ENCODE measurements around the gene EIF3A.
"Not testable (repeated sequence)": the region's sequence is repeated elsewhere in the genome, so short reads cannot be mapped to it uniquely, and the experiment has no call there.

Gene EIF3A

DNA sequence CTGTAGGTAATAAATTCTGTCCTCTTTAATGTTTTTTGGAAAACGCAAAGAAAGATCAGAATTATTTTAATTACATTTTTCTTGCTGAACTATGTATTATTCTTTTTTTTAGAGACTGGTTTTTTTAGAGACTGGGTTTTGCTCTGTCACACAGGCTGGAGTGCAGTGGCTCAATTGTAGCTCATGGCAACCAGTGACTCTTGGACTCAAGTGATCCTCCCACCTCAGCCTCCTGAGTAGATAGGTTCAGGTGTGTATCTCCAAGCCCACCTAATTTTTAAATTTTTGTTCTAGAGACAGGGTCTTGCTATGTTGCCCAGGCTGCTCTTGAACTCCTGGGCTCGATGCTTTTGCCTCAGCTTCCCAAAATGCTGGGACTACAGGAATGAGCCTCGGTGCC, 18.0 kb upstream of the EIF3A start:
- ChIA-PET POLR2A (no interaction called here), CTCF (interaction anchor here (0.6 kb wide), 1 partner anchor 66 kb away, joined by 3 read pairs; no protein-coding TSS in a partner anchor)
- Histone ChIP-seq H3K9me3 (ENCODE audit: control insufficient read depth, insufficient read depth, low read depth, low read length) (no peaks in the 10 kb centered on the region), H3K27ac (ENCODE audit: extremely low read depth, low read depth, low read length) (no peak overlapping the region), H3K4me3 (ENCODE audit: low read depth, low read length) (no peak overlapping the region), H3K4me1 (ENCODE audit: control insufficient read depth, insufficient read depth, low read length) (no peaks in the 10 kb centered on the region), H3K36me3 (ENCODE audit: control insufficient read depth in 2 of 2, insufficient read depth in 1 of 2, low read length in 2 of 2) (no peaks in the 10 kb centered on the region)
- TF ChIP-seq ZNF423 (tag by site-specific recombination; IDR thresholded peaks at IDR 0.05) (no peak), ZEB2 (tag by site-specific recombination; IDR thresholded peaks at IDR 0.05) (no peak), ZNF350 (tag by site-specific recombination; IDR thresholded peaks at IDR 0.05) (no peak), RBAK (tag by site-specific recombination; IDR thresholded peaks at IDR 0.05) (no peak), ZNF501 (tag by site-specific recombination; IDR thresholded peaks at IDR 0.05) (no peak), ZNF10 (tag by site-specific recombination; IDR thresholded peaks at IDR 0.05) (no peak), ZFP37 (tag by site-specific recombination; IDR thresholded peaks at IDR 0.05) (no peak), ZNF174 (tag by site-specific recombination; IDR thresholded peaks at IDR 0.05) (no peak), GLI4 (tag by site-specific recombination; IDR thresholded peaks at IDR 0.05) (no peak), TRIM28 (IDR thresholded peaks at IDR 0.05; ENCODE audit: borderline replicate concordance, low read length) (no peak), ZNF169 (tag by site-specific recombination; IDR thresholded peaks at IDR 0.05) (no peak), ZBTB11 (tag by site-specific recombination; conservative IDR thresholded peaks at IDR 0.05; ENCODE audit: low read depth) (no peak), ZBTB49 (tag by site-specific recombination; IDR thresholded peaks at IDR 0.05; ENCODE audit: low read depth) (no peak), ZBTB6 (tag by site-specific recombination; IDR thresholded peaks at IDR 0.05) (no peak), HOXD13 (CRISPR knock-in tag; IDR thresholded peaks at IDR 0.05; ENCODE audit: borderline replicate concordance) (no peak), YY1 (tag by site-specific recombination; IDR thresholded peaks at IDR 0.05) (no peak)
- TF ChIP-seq, protein P1, sequence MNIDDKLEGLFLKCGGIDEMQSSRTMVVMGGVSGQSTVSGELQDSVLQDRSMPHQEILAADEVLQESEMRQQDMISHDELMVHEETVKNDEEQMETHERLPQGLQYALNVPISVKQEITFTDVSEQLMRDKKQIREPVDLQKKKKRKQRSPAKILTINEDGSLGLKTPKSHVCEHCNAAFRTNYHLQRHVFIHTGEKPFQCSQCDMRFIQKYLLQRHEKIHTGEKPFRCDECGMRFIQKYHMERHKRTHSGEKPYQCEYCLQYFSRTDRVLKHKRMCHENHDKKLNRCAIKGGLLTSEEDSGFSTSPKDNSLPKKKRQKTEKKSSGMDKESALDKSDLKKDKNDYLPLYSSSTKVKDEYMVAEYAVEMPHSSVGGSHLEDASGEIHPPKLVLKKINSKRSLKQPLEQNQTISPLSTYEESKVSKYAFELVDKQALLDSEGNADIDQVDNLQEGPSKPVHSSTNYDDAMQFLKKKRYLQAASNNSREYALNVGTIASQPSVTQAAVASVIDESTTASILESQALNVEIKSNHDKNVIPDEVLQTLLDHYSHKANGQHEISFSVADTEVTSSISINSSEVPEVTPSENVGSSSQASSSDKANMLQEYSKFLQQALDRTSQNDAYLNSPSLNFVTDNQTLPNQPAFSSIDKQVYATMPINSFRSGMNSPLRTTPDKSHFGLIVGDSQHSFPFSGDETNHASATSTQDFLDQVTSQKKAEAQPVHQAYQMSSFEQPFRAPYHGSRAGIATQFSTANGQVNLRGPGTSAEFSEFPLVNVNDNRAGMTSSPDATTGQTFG (tag by site-specific recombination; IDR thresholded peaks at IDR 0.05; ENCODE audit: borderline replicate concordance), result no peak
- TF ChIP-seq, protein P2, sequence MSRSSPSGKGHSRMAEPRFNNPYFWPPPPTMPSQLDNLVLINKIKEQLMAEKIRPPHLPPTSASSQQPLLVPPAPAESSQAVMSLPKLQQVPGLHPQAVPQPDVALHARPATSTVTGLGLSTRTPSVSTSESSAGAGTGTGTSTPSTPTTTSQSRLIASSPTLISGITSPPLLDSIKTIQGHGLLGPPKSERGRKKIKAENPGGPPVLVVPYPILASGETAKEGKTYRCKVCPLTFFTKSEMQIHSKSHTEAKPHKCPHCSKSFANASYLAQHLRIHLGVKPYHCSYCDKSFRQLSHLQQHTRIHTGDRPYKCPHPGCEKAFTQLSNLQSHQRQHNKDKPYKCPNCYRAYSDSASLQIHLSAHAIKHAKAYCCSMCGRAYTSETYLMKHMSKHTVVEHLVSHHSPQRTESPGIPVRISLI (tag by site-specific recombination; IDR thresholded peaks at IDR 0.05), result no peak

GRCh38 chr10:119096641-119097415, 16.2 kb upstream of the EIF3A start:
- POLR2A ChIA-PET; CTCF ChIA-PET; H3K27ac ChIP-seq (ENCODE audit: extremely low read depth, low read depth, low read length); H3K4me3 ChIP-seq (ENCODE audit: low read depth, low read length); H3K36me3 ChIP-seq (ENCODE audit: control insufficient read depth in 2 of 2, insufficient read depth in 1 of 2, low read length in 2 of 2); H3K4me1 ChIP-seq (ENCODE audit: control insufficient read depth, insufficient read depth, low read length); H3K9me3 ChIP-seq (ENCODE audit: control insufficient read depth, insufficient read depth, low read depth, low read length): not testable (repeated sequence)

Data from HEK293 (cell line).